GM23248 (cell line): ENCODE data around the gene CLEC3B.

ENCODE experiments used
- EZH2 ChIP-seq: fragments of 200-600 bp; sonication (generic); IDR thresholded peaks from 2 replicates; pipeline ENCODE4 v1.6.1; 2018; ENCODE audit warnings: antibody characterized with exemption, mild to moderate bottlenecking; ENCODE audit not compliant: insufficient read depth, poor library complexity, severe bottlenecking
- EZH2phosphoT487 ChIP-seq: fragments of 200-600 bp; sonication (generic); IDR thresholded peaks from 2 replicates; pipeline ENCODE4 v1.6.1; 2018; ENCODE audit warnings: antibody characterized with exemption, moderate library complexity, mild to moderate bottlenecking, low read depth; ENCODE audit not compliant: insufficient read depth

DNA sequence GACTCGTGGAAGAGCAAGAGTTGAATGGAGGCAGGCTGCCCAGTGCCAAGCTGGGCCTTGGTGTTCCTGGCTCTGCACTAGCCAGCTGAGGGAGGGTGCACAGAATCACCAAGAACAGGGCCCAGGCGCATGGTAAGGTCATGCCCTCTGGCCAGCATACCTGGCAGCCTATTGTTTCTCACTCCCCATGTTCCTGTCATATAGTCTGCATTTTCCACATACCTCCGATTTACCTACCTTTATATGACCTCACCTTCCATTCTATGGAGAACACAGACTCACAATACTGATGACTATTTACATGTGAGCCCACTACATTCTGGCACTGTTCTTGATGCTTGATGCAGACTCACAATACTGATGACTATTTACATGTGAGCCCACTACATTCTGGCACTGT lies 5.4 kb downstream of the CLEC3B start:
- TF ChIP-seq EZH2: no peak
- TF ChIP-seq EZH2phosphoT487: no peak
